GM12801 (cell line): Measurements from ENCODE around the gene BARD1.

ENCODE experiments used
- TF ChIP-seq, protein P1 (sequence below): IDR thresholded peaks from one replicate; pipeline ENCODE4 v1.5.1; 2011; ENCODE audit warnings: control low read depth; ENCODE audit not compliant: insufficient read length; ENCODE audit errors: extremely low read depth

Gene BARD1

DNA sequence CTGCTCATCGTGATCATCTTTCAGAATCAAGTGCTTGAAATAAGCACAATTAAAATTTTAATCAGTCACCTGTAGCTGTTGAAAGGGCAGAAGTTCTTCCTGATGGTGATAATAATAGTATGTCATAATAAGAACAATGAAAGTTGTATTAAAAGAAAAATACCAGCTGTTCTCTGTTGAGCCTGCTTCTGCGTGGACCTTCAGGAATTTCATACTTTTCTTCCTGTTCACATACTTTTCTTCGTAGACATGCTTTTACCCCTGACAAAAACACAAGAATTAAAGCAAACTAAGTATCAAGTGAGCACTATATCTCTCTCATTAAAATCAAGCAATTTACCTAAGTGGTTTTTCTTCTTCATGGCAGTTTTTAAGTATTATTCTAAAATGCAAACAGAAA lies 79.2 kb downstream of the BARD1 start:
- TF ChIP-seq, protein P1, sequence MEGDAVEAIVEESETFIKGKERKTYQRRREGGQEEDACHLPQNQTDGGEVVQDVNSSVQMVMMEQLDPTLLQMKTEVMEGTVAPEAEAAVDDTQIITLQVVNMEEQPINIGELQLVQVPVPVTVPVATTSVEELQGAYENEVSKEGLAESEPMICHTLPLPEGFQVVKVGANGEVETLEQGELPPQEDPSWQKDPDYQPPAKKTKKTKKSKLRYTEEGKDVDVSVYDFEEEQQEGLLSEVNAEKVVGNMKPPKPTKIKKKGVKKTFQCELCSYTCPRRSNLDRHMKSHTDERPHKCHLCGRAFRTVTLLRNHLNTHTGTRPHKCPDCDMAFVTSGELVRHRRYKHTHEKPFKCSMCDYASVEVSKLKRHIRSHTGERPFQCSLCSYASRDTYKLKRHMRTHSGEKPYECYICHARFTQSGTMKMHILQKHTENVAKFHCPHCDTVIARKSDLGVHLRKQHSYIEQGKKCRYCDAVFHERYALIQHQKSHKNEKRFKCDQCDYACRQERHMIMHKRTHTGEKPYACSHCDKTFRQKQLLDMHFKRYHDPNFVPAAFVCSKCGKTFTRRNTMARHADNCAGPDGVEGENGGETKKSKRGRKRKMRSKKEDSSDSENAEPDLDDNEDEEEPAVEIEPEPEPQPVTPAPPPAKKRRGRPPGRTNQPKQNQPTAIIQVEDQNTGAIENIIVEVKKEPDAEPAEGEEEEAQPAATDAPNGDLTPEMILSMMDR = no peak

DNA sequence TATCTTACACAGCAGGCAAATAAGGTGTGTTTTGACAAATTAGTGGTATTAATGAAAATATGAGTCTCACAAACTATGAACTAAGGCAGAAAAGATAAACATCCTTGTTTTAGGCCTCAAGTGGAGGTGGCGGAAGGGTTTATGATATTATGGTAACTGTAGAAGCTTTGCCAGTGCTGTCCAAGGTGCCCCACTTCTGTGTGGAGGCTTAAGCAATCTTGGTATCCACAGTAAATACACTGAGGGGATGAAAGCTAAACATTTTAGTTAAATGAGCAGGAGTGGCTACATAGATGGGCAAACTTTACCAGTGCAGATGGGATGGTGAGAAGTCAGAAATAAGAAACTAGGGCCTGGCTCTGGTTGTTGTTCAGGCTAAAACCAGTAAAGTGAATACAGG lies 84.7 kb downstream of the BARD1 start:
- TF ChIP-seq, protein P1 = no peak

DNA sequence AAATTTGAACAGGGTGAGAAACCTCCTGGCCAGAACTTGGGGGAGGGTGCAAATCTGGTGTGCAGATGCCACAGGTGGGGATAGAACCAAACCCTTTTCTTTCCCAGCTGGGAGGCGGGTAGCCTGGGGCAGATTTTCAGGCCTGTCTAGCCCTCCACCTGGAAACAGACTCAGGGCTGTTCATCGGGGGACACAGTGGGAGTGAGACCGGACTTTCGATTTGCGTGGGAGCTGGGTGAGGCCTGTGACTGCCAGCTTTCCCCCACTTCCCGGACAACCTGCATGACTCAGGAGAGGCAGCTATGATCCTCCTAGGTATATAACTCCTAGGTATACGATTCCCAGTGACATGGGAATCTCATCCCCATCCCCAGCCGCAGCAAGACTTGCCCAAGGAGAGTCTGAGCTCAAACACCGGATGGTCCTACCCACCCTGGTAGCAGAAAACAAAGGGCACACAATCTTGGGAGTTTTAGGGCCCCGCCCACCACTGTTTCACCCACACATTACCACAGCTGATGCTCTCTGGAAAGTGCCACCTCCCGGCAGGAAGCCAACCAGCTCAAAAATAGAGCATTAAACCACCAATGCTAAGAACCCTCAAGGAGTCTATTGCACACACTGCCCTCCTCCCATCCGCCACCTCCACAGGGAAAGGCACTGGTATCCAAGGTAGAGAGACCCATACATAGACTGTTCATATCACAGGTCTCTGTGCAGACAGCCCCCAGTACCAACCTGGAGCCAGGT lies 92.5 kb downstream of the BARD1 start:
- TF ChIP-seq, protein P1 = no peak

DNA sequence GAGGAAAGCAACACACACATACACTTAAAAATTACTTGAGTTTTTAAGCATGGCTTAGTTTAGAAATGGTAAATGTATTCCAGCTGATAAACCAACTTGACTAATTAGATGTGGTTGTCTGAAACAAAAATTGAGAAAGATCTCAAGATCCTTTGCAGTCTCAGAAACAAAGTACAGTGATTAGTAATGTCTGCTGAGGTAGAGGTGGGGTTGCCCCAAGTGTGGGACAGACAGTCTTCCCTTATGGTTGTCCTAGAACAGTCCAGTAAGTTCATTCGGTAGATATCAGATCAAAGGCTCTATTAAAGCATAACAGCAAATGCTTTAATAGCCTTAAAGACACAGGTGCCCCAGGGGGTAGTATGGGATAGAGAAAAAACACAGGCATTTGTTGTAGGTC lies 94.5 kb downstream of the BARD1 start:
- TF ChIP-seq, protein P1 = no peak

DNA sequence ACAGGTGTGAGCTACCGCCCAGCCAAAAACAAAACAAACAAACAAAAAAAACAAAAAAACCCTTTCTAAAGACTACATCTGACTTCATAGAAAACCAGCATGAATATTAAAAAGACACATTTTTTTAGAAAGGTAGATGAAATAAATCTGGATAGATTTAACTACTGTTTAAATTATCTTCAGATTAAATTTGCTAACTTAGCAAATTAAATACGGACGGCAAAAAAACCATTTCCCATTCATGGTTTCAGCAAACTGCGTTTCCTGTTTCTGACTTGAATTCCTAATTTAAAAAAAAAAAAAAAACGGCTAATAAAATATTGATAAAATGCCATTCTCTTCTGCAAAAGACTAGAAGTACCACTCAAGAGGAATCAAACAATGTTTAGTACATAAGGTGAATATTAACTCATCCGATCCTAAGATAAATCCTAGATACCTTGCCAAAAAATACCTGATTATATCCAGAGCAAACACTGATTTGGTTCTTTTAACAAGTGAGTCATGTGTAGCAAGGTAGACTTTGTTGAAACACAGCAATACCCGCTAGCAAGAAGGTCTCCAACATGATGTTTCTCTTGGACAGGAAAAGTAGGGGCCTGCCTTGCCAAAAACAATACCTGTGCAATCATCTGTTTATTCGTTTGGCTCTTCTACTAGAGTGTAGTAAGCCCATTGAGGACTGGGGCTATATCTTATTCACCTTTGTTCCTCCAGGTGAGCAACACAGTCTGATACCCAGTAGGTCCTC lies 96.2 kb downstream of the BARD1 start:
- TF ChIP-seq, protein P1 = no peak

DNA sequence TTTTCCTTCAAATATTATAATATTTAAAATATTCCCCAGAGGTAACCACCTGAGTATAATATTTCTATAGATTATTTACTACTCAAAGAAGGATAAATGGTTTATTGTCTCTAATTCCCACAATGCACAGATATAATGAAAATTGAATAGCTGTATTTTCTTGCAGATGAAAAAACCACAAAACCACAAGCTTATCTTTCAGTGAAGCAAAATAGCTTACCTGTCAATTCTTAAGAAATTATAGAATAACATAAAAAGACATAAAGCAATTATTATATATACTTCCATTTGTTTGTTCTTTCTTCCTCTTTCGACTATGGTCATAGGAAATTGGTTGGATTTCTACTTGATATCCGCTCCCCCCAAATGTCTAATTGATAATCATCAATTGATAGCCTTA lies 98.8 kb downstream of the BARD1 start:
- TF ChIP-seq, protein P1 = no peak

DNA sequence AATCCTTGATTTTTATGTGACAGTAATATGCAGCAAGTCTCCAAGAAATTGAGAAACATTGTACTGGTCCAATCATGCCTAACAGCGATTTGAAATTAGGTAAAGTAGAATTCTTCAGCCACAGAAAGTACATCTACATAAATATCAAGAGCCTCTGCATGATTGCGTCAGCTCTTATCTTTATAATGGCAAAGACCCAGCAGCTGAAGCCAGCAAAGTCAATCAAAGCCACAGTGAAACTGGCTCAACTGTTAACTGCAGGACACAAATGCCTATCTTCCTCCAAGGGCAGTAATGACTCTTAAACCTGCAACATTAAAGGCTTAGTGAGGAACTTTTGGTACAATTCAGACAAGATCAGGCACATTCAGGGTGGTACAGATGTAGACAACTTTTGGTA lies 102.5 kb downstream of the BARD1 start:
- TF ChIP-seq, protein P1 = no peak
